SK-N-SH treated with all-trans-retinoic acid at 6 μM for 48 hours (cell line): ENCODE measurements around the gene CYP2W1.

Source experiments
- CSDC2 ChIP-seq: fragments of 250-450 bp; sonication (Bioruptor Pico); IDR thresholded peaks from 2 replicates; pipeline ENCODE4 v1.5.0; 2020; ENCODE audit warnings: mild to moderate bottlenecking, moderate library complexity
- ESRRG ChIP-seq: fragments of 250-450 bp; sonication (Bioruptor Pico); IDR thresholded peaks from 2 replicates; pipeline ENCODE4 v1.6.1; 2021; ENCODE audit warnings: mild to moderate bottlenecking
- ISL1 ChIP-seq: fragments of 250-450 bp; sonication (Bioruptor Pico); IDR thresholded peaks from 2 replicates; pipeline ENCODE4 v2.1.2; 2022; ENCODE audit warnings: mild to moderate bottlenecking, moderate library complexity
- PATZ1 ChIP-seq: fragments of 250-450 bp; sonication (Bioruptor Pico); IDR thresholded peaks from 2 replicates; pipeline ENCODE4 v1.8.0; 2020; ENCODE audit warnings: mild to moderate bottlenecking, moderate library complexity, borderline replicate concordance
- RARB ChIP-seq: fragments of 250-450 bp; sonication (Bioruptor Pico); IDR thresholded peaks from 2 replicates; pipeline ENCODE4 v1.8.0; 2021; ENCODE audit warnings: mild to moderate bottlenecking, moderate library complexity
- TOX ChIP-seq: fragments of 250-450 bp; sonication (Bioruptor Pico); IDR thresholded peaks from 2 replicates; pipeline ENCODE4 v1.8.0; 2021; ENCODE audit warnings: mild to moderate bottlenecking, moderate library complexity, borderline replicate concordance
- TSHZ2 ChIP-seq: fragments of 250-450 bp; sonication (Bioruptor Pico); IDR thresholded peaks from 2 replicates; pipeline ENCODE4 v1.5.0; 2020; ENCODE audit warnings: mild to moderate bottlenecking, moderate library complexity
- ZC3H10 ChIP-seq: fragments of 250-450 bp; sonication (Bioruptor Pico); IDR thresholded peaks from 2 replicates; pipeline ENCODE4 v1.5.1; 2021; ENCODE audit warnings: mild to moderate bottlenecking, moderate library complexity
- ZFP30 ChIP-seq: fragments of 450-650 bp; formaldehyde crosslinking; IDR thresholded peaks from 2 replicates; pipeline ENCODE4 v1.5.0; 2022; ENCODE audit warnings: mild to moderate bottlenecking, moderate library complexity
- ZNF565 ChIP-seq: fragments of 450-650 bp; formaldehyde crosslinking; conservative IDR thresholded peaks from 2 replicates; pipeline ENCODE4 v1.5.0; 2020; ENCODE audit warnings: low read depth, mild to moderate bottlenecking, moderate library complexity
- ZNF70 ChIP-seq: fragments of 450-650 bp; formaldehyde crosslinking; IDR thresholded peaks from 2 replicates; pipeline ENCODE4 v1.5.0; 2020; ENCODE audit warnings: mild to moderate bottlenecking, moderate library complexity
- TF ChIP-seq, protein P1 (sequence below): fragments of 250-450 bp; sonication (Bioruptor Pico); IDR thresholded peaks from 2 replicates; pipeline ENCODE4 v1.5.1; 2020; ENCODE audit warnings: low read depth, mild to moderate bottlenecking, moderate library complexity

GRCh38 chr7:983616-984071, 663 bp downstream of the CYP2W1 start:
- TF ChIP-seq CSDC2 (no peak), ZC3H10 (CRISPR knock-in tag) (no peak), ESRRG (CRISPR knock-in tag) (no peak), RARB (CRISPR knock-in tag) (no peak), ZFP30 (CRISPR knock-in tag) (no peak), ISL1 (CRISPR knock-in tag) (no peak), ZNF565 (CRISPR knock-in tag) (no peak), ZNF70 (no peak), PATZ1 (CRISPR knock-in tag) (no peak), TSHZ2 (CRISPR knock-in tag) (no peak), TOX (CRISPR knock-in tag) (no peak)
- TF ChIP-seq, protein P1, sequence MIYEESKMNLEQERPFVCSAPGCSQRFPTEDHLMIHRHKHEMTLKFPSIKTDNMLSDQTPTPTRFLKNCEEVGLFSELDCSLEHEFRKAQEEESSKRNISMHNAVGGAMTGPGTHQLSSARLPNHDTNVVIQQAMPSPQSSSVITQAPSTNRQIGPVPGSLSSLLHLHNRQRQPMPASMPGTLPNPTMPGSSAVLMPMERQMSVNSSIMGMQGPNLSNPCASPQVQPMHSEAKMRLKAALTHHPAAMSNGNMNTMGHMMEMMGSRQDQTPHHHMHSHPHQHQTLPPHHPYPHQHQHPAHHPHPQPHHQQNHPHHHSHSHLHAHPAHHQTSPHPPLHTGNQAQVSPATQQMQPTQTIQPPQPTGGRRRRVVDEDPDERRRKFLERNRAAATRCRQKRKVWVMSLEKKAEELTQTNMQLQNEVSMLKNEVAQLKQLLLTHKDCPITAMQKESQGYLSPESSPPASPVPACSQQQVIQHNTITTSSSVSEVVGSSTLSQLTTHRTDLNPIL (CRISPR knock-in tag), result no peak
